Stromal cell of bone marrow (primary cell): ENCODE measurements around the gene SERHL2.
"Not testable (repeated sequence)": the region's sequence is repeated elsewhere in the genome, so short reads cannot be mapped to it uniquely, and the experiment has no call there.

ENCODE experiments used
- DNase-seq: peaks from one replicate; pipeline ENCODE4 v3.0.0-alpha.2; 2012; ENCODE audit warnings: low read depth

Gene SERHL2

GRCh38 chr22:42553475-42554361 is at the start of gene SERHL2:
SERHL2 (plus strand) TSS chr22:42553956; CDS start chr22:42554021, 65 bp downstream.
- DNase-seq, result peak; percentile 61

GRCh38 chr22:42508327-42508974 is 45.3 kb upstream of the SERHL2 start:
- not testable (repeated sequence) for DNase-seq

GRCh38 chr22:42508975-42509364 is 44.8 kb upstream of the SERHL2 start:
- not testable (repeated sequence) for DNase-seq

GRCh38 chr22:42509548-42509947 is 44.2 kb upstream of the SERHL2 start:
- no peak for DNase-seq

- DNase-seq, result no peak
These were observed 42.3 kb upstream of the SERHL2 start for GRCh38 chr22:42511401-42511891.

GRCh38 chr22:42512273-42512990 is 41.3 kb upstream of the SERHL2 start:
- DNase-seq, result not testable (repeated sequence)

GRCh38 chr22:42514331-42514730 is 39.4 kb upstream of the SERHL2 start:
- not testable (repeated sequence) for DNase-seq

- DNase-seq, result not testable (repeated sequence)
These were observed 38.5 kb upstream of the SERHL2 start for GRCh38 chr22:42515304-42515703.

- DNase-seq, result no peak
These were observed 37.9 kb upstream of the SERHL2 start for GRCh38 chr22:42515896-42516295.

GRCh38 chr22:42517103-42517502 is 36.7 kb upstream of the SERHL2 start:
- not testable (repeated sequence) for DNase-seq

GRCh38 chr22:42518638-42519524 is 34.9 kb upstream of the SERHL2 start:
- not testable (repeated sequence) for DNase-seq

- peak; percentile 64 for DNase-seq
These were observed 34.0 kb upstream of the SERHL2 start, which contains the start of gene RRP7A for GRCh38 chr22:42519525-42520401. RRP7A (minus strand) TSS chr22:42519796; CDS start chr22:42519786, 10 bp downstream.

GRCh38 chr22:42521228-42521546 is 32.6 kb upstream of the SERHL2 start:
- no peak for DNase-seq

- DNase-seq, result no peak
These were observed 31.2 kb upstream of the SERHL2 start for GRCh38 chr22:42522546-42522945.

- DNase-seq, result no peak
These were observed 25.0 kb upstream of the SERHL2 start for GRCh38 chr22:42528591-42529307.

- DNase-seq, result not testable (repeated sequence)
These were observed 24.3 kb upstream of the SERHL2 start for GRCh38 chr22:42529435-42529834.

GRCh38 chr22:42531401-42532084 is 22.2 kb upstream of the SERHL2 start:
- DNase-seq, result not testable (repeated sequence)

GRCh38 chr22:42533638-42533977 is 20.1 kb upstream of the SERHL2 start:
- DNase-seq, result no peak

GRCh38 chr22:42535082-42535731 is 18.5 kb upstream of the SERHL2 start:
- DNase-seq, result not testable (repeated sequence)
